ENCODE measurements around the gene FAM135A.

- TF ChIP-seq FOSL1 (tag; conservative IDR thresholded peaks at IDR 0.05) (no peak), CEBPB (tag; IDR thresholded peaks at IDR 0.05) (no peak), HOMEZ (CRISPR knock-in tag; IDR thresholded peaks at IDR 0.05) (no peak), GABPA (tag; conservative IDR thresholded peaks at IDR 0.05; ENCODE audit: low read depth) (no peak), POLR2A (conservative IDR thresholded peaks at IDR 0.05) (no peak), TGIF2 (CRISPR knock-in tag; IDR thresholded peaks at IDR 0.05) (no peak), PHB (CRISPR knock-in tag; IDR thresholded peaks at IDR 0.05) (no peak), CREB1 (IDR thresholded peaks at IDR 0.05) (no peak), CREB1 (CRISPR knock-in tag; IDR thresholded peaks at IDR 0.05) (no peak), FOXM1 (IDR thresholded peaks at IDR 0.05; ENCODE audit: low read depth) (no peak), FOXM1 (CRISPR knock-in tag; IDR thresholded peaks at IDR 0.05; ENCODE audit: low read depth) (no peak)
Measured at GRCh38 chr6:70459235-70459634, 45.9 kb downstream of the FAM135A start.
